Activated naive CD4-positive, alpha-beta T cell (primary cell): ENCODE results near the gene INTS2.
"Not testable (repeated sequence)": the region's sequence is repeated elsewhere in the genome, so short reads cannot be mapped to it uniquely, and the experiment has no call there.

Experiments
- DNase-seq, 4 experiments: peaks; one replicate each; lab custom pipeline; 2025; lab: John Stamatoyannopoulos, UW

INTS2 gene, protein sequence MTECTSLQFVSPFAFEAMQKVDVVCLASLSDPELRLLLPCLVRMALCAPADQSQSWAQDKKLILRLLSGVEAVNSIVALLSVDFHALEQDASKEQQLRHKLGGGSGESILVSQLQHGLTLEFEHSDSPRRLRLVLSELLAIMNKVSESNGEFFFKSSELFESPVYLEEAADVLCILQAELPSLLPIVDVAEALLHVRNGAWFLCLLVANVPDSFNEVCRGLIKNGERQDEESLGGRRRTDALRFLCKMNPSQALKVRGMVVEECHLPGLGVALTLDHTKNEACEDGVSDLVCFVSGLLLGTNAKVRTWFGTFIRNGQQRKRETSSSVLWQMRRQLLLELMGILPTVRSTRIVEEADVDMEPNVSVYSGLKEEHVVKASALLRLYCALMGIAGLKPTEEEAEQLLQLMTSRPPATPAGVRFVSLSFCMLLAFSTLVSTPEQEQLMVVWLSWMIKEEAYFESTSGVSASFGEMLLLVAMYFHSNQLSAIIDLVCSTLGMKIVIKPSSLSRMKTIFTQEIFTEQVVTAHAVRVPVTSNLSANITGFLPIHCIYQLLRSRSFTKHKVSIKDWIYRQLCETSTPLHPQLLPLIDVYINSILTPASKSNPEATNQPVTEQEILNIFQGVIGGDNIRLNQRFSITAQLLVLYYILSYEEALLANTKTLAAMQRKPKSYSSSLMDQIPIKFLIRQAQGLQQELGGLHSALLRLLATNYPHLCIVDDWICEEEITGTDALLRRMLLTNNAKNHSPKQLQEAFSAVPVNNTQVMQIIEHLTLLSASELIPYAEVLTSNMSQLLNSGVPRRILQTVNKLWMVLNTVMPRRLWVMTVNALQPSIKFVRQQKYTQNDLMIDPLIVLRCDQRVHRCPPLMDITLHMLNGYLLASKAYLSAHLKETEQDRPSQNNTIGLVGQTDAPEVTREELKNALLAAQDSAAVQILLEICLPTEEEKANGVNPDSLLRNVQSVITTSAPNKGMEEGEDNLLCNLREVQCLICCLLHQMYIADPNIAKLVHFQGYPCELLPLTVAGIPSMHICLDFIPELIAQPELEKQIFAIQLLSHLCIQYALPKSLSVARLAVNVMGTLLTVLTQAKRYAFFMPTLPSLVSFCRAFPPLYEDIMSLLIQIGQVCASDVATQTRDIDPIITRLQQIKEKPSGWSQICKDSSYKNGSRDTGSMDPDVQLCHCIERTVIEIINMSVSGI

DNA sequence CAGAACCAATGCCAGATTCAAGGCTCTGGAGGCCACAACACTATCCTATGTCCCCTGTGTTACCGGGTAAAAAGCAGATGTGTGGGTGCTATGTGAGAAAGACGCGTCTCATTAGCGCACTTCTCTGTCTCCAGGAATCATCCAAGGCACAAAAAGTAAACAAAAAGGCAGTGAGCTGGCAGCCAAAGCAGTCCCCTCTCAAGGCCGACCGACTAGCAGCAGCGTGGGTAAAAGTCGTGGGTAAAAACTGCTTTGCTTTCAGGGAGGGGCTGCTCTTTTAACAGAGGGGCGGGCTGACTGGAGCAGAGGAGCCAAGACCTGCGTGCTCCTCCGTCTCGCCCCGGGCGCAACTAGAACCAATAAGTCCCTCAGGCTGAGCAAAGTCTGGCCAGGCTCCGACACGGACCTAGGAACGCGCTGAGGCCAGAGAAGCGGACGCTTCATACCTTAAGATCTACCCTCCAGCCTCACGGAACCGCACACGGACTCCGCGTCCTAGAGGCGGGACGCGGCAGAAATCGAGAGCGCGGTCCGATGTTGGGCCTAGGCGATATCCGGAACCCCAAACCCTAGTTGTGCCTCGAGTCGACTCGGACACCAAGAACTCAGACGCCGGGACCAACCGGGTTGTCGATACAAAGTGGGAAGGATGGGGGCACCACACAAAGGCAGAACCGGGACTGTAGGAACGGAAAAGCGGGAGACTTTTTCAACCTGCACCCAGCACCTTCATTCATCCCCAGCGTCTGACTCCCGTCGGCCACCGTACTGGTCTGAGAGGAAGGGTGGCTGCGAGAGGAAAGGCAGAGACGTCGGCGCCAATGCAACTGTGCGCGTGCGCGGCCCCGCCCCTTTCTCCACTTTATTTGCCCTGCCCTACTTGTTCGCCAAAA, at the start of gene INTS2:
INTS2 (minus strand) TSS at position 775 of the 893 bp plus-strand sequence. CDS start 1,338 bp downstream, outside the sequence.
- DNase-seq, result peak; percentile 75 to 91 (median 90)

- no peak for DNase-seq
These were observed 46.3 kb upstream of the INTS2 start for GRCh38 chr17:61974115-61974514.

DNA sequence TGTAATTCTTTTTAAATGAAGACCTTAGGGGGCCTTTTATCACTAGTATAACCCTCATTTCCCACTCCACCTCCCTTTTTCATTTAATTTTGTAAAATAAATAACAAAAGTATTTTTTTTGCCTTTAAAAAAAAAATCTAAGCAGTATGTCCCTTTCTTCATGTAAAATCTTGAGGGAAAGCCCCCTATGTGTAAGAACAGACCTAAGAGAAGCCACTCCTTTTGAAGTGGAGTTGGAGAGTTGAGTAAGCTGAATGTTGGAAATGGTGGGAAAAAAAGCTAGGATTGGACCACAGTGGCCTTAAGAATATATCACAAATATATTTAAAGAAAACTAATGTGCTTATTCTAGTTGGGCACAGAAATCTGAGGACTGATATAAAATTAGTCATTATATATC, 44.5 kb upstream of the INTS2 start:
- no peak for DNase-seq

GRCh38 chr17:61970030-61970429, 42.2 kb upstream of the INTS2 start:
- no peak for DNase-seq

DNA sequence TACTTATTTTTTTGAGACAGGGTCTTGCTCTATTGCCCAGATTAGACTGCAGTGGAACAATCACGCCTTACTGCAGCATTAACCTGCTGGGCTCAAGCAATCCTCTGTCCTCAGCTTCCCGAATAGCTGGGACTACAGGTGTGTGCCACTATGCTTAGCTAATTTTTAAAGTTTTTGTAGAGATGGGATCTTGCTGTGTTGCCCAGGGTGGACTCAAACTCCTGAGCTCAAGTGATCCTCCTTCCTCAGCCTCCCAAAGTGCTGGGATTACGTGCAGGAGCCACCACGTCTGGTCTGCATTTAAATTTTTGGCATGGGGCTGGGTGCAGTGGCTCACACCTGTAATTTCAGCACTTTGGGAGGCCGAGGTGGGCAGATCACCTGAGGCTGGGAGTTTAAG, 41.0 kb upstream of the INTS2 start:
- DNase-seq, result no peak

DNA sequence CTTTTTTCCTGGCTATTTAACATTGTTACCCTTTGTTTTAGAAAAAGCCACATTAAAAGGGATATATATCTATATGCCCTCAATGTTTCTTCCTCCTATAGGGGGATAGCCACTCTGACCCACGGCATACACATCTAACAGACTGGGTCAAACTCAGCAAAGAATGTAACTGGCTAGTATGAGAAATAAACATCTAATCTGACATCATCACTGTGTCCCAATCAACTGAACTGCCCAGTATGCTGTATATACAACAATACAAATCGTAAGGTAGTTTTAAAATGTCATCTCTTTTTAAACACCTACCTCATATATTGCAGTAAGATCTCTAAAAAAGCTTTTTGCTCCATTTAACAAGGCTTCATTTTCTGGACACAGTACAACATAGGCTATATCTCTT, 39.9 kb upstream of the INTS2 start:
- DNase-seq, result no peak

GRCh38 chr17:61966191-61966590, 38.4 kb upstream of the INTS2 start:
- no peak for DNase-seq

- DNase-seq, result no peak
These were observed 27.8 kb upstream of the INTS2 start for GRCh38 chr17:61955619-61956018.

- DNase-seq, result no peak
These were observed 19.7 kb upstream of the INTS2 start for GRCh38 chr17:61947367-61948078.

- DNase-seq, result no peak
These were observed 18.6 kb upstream of the INTS2 start for GRCh38 chr17:61946359-61946758.

GRCh38 chr17:61943117-61943516, 15.3 kb upstream of the INTS2 start:
- no peak for DNase-seq

DNA sequence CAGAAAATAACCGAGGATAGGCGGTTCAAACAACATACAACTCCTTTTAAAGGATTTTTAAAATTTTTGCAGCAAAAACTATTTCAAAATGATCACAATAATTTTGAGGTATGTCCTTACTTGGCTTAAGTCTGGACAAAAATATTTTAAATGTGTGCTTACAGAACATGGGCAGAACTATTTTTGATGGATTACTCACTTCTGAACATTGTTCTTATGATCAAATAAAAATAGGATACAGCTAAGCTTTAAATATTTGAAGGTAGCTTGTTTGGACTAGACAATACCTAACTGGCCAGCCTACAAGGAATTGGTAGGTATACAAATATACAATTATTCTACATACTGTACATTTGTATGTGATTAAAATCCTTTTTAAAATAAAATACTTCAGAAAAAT, 14.3 kb upstream of the INTS2 start:
- no peak for DNase-seq

GRCh38 chr17:61928101-61928436, 287 bp upstream of the INTS2 start:
- DNase-seq, result no peak

GRCh38 chr17:61926826-61927207, 965 bp downstream of the INTS2 start:
- no peak for DNase-seq

- not testable (repeated sequence) for DNase-seq
These were observed 12.6 kb downstream of the INTS2 start for GRCh38 chr17:61915162-61915561.

DNA sequence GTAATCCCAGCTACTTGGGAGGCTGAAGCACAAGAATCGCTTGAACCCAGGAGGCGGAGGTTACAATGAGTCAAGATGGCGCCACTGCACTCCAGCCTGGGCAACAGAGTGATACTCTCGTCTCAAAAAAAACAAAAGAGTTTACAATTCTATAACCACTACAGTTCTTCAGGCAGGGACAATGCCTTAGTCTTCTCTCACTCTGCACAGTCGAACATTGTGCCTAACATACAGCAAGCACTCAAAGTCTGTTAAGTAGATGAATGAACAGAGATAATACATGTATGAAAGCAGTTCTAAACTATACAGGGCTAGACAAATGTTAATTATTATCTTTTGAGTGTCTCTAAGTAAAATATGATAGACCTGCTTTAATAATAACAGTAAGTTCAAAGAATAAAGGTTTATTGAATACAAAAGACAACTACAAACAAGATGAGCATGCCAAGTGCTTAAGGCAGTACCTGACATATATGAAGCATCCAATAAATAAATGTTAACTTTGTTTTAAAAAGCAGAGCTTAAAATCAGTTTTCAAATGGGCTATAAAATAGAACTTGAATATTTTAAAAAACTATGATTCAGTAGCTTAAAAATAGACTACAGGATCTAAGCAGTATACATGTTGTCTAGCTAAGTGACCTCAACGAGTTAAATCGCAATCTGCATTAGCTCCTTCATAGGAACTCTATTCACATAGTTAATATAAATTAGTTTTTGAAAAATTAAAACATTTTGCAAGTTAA, 19.3 kb downstream of the INTS2 start:
- no peak for DNase-seq

DNA sequence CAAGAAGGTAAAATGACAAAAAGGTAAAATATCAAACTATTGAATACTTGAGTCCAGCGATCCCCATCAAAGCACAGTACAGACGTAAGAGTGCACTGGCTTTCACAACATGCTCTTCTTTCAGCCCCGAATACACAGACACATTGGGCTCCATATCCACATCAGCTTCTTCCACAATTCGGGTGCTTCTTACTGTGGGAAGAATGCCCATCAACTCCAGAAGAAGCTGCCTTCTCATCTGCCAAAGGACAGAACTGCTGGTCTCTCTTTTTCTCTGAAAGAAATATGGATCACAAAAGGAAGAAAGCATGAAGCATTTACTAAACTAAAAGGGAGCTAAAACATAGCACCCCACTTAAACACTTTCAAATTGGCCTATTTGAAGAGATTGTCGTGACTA, 20.4 kb downstream of the INTS2 start:
- DNase-seq, result no peak

DNA sequence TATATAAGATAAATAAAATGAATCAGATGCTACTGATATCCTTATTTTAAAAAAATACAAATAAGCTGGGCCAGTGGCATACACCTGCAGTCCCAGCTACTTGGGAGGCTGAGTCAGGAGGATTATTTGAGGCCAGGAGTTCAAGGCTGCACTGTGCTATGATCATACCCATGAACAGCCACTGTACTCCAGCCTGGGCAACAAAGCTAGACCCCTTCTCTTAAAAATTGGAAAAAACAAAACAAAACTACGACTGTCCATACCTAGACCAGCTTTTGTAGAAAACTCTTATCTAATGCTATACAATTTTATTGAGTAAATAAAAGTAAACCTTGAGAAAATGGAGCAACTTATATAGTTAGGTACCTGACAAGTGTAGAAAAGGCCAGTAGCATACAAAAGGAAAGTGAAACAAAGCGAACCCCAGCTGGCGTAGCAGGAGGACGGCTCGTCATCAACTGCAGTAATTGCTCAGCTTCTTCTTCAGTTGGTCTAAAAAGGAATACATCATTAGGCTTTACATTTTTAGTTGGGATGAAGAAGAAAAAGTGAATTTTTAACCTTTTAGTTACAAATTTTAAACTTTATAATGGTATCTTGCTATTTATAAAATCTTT, 23.6 kb downstream of the INTS2 start:
- no peak for DNase-seq

DNA sequence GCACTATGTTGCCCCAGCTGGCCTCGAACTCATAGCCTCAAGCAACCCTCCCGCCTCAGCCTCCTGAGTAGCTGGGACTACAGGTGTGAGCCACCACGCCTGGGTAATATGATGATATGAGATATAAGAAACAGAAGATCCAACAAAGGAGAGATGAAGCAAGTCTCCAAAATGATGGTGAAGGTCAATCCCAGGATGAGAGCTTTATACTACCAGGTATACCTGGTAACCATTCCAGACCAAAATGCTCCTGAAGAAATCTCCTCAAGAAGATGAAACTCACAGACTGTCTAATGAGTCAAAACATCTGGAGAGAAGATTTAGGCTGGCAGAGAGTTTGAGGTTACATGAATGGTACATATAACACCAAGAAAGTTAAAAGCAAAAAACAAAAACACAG, 24.5 kb downstream of the INTS2 start:
- DNase-seq, result no peak
